GM18505 (cell line): Measurements from ENCODE around the gene ZNF398.

Experiments used
- ATAC-seq: cut with Tn5 transposase; IDR thresholded peaks from one replicate; pipeline ENCODE4 v1.9.1; 2021; ENCODE audit not compliant: unreplicated experiment
- POLR2A ChIP-seq: IDR thresholded peaks from 4 replicates; pipeline ENCODE4 v1.6.1; 2011; ENCODE audit warnings: borderline replicate concordance; ENCODE audit not compliant: insufficient read depth, insufficient read length; ENCODE audit errors: extremely low read depth

ZNF398 gene

DNA sequence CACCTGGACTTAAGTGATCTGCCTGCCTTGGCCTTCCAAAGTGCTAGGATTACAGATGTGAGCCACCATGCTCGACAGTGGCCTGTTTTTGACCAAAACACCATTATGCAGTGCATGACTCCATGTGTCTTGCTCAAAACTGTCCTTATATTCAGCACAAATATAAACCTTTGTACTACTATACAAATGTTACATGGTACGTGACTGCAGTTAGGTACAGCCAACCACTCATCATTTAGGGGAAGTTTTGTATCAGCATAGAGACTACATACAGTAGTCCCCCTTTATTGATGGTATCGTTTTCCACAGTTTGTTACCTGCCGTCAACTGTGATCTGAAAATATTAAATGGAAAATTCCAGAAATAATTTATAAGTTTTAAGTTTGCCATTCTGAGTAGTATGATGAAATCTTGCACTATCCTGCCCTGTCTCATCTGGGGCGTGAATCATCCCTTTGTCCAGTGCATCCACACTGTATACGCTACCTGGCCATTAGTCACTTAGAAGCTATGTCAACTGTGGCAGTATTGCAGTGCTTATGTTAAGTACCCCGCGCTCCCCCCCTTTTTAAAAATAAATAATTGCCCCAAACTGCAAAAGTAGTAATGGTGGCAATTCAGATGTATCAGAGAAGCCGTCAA is 24.8 kb downstream of the ZNF398 start:
- no peak for ATAC-seq
- no peak for TF ChIP-seq POLR2A

DNA sequence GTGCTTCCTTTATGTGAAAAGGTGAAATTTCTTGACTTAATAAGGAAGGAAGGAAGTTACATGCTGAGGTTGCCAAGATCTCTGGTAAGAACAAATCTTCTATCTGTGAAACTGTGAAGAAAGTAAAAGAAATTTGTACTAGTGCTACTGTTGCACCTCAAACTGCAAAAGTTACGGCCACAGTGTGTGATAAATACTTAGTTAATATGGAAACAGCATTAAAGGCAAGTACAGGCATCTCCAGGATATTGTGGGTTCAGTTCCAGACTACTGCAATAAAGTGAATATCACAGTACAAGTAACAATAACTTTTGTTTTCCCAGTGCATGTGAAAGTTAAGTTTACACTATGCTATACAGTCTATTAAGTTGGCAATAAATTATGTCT is 25.3 kb downstream of the ZNF398 start:
- TF ChIP-seq POLR2A: no peak
- no peak for ATAC-seq

DNA sequence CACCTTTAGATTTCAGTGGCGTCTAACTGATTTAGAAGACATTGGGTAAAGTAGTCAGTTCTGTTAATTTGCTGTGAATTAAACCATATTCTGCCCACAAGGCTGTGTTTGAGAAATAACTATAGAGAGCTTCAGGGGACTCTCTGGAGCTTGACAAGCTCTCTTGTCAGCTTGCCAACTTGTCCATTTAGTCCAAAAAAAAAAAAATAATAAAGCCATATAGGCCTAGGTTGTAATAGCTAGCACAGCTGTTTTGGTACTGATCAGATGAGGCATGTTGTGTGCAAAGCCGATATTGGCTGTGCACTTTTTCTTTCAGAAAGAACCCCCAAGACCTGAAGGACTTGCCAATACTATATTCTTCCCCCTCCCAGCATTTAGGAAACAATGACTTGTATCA is 27.9 kb downstream of the ZNF398 start:
- no peak for TF ChIP-seq POLR2A
- no peak for ATAC-seq

DNA sequence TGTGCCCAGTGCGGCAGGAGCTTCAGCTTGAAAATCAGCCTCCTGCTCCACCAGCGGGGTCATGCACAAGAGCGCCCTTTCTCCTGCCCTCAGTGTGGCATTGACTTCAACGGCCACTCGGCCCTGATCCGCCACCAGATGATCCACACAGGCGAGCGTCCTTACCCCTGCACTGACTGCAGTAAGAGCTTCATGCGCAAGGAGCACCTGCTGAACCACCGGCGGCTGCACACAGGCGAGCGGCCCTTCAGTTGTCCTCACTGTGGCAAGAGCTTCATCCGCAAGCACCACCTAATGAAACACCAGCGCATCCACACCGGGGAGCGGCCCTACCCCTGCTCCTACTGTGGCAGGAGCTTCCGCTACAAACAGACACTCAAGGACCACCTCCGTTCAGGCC is 32.0 kb downstream of the ZNF398 start:
- TF ChIP-seq POLR2A: no peak

DNA sequence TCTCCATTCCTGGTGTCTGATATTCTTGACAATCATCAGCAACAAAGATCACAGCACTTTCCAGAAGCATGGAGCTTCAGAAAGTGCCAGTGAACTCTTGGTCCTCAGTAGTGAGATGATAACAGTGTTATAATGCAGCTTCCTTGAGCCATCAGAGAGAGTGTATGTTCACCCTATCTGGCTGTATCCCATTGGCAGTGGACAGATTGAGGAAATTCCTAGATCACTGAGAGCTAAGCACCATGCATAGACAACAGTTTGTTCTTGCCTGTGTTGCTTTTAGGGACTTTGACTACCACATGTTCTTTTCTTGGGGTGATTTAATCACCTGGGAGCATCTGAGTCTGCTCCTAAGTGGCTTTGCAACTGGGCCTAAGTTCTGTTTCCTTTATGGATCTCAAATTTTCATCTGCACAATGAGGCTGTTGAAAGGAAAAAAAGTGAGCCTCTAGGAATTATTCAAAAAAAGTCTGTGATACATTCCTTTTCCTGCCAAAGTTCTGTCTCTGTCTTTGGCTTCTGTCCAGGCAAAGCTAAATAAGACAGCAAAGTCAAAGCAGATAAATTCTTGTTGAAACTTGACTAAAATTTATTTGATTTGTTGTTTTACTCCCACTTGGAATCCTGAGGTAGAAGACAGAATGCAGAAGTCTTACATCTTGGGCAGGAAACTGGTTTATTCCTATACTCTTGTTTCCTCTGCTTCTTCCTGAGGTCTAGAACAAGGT is 33.6 kb downstream of the ZNF398 start:
- ATAC-seq: no peak

More for the DNA sequence above, 32.0 kb downstream of the ZNF398 start:
- ATAC-seq: no peak

DNA sequence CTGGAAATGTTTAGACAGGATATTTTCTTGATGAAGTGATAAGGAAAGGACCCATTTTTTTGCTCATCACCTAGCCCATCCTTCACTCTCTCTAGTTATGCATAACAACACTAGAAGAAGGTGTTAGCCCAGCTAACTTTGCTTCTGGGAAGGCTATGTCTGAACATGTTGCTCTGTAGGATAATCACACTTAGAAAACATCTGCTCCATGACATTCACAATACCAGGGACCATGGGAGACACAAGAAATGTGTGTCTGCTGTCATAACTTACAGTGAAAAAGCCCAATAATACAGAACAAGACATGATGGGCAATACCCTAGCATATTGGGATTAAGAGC is 34.2 kb downstream of the ZNF398 start:
- ATAC-seq: no peak
- no peak for TF ChIP-seq POLR2A

More for the DNA sequence above, 33.6 kb downstream of the ZNF398 start:
- TF ChIP-seq POLR2A: no peak

DNA sequence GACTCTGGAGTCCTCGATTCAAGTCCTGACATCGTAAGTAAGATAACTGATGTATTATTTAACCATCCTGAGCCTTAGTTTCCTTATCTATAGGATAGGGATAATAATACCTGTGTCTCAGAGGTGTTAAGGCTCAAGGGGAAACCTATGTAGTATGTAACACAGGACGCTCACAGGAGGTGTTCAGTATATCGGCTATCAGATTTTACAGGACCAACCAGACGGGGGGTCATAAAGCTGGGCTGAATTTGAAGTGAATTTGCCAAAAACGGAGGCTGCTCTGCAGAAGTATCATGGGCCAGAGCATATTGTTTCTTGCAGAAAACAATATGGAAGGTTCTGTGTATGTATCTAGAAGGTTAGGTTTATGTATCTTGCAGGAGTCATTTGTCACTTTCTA is 37.0 kb downstream of the ZNF398 start:
- no peak for TF ChIP-seq POLR2A
- no peak for ATAC-seq

DNA sequence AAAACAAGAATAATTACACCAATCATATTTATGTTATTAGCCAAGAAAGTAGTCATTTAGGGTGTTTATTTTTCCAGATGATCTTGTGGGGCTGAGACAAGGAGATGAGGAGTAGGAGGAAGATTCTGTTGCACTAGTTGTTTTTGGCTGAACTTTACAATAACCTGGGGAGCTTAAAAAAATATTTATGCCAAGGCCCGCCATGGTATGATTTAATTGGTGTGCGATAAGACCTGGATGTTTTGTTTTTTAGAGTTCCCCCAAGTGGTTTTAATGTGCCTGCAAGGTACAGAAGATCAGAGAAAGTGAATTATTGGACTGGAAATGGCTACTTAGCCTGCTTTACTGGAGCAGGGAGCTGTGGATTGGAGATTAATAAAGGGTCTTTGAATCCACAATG is 41.0 kb downstream of the ZNF398 start:
- ATAC-seq: no peak

DNA sequence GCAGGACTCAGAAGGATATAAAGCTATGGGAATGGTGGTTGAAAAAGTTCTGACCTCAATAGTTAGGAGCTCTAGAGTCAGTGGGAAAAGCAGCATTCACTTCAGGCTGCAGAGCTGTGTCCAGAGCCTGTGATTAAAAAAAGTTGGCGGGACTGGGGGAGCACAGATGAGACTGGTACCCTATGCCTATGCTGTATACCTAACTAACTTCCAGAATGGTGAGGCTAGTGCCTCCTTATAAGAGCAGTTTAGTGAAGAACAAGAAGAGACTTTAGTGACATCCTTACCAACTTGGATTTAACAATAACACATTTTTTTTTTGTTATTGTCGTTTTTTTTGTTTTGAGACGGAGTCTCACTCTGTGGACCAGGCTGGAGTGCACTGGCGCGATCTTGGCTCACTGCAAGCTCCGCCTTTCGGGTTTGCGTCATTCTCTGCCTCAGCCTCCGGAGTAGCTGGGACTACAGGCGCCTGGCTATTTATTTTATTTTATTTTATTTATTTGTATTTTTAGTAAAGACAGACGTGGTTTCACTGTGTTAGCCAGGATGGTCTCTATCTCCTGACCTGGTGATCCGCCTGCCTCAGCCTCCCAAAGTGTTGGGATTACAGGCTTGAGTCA is 41.5 kb downstream of the ZNF398 start:
- no peak for TF ChIP-seq POLR2A
- ATAC-seq: no peak

More for the DNA sequence above, 41.0 kb downstream of the ZNF398 start:
- TF ChIP-seq POLR2A: no peak

DNA sequence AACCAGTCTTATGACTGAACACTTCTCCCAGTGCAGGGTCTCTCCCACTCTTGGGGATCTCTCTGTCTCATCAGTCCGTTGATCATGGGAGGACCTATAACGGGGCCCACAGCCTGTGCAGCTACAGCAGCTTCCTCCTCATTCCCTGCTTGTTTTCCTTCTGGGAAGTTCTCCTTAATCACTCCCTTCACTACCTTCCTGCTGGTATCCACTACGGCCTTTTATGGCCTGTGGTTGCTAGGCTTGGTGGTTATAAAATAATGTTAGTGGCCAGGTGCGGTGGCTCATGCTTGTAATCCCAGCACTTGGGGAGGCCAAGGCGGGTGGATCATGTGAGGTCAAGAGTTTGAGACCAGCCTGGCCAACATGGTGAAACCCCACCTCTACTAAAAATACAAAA is 44.6 kb downstream of the ZNF398 start:
- no peak for TF ChIP-seq POLR2A
- ATAC-seq: no peak

DNA sequence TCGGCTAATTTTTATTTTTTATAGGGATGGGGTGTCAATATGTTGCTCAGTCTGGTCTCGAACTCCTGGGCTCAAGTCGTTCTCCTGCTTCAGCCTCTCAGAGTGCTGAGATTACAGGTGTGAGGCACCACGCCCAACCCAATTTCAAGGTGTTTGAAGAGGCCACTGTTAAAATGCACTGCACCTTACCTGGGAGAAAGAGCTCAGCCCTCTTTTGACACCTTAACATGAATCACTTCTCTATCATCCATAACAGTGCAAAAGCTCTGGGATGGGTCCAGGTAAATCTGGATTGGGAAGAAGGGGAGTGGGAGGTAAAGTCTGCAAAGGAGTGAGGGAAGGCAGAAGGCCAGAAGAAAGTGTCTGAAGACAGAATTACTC is 47.5 kb downstream of the ZNF398 start:
- ATAC-seq: no peak
- no peak for TF ChIP-seq POLR2A

DNA sequence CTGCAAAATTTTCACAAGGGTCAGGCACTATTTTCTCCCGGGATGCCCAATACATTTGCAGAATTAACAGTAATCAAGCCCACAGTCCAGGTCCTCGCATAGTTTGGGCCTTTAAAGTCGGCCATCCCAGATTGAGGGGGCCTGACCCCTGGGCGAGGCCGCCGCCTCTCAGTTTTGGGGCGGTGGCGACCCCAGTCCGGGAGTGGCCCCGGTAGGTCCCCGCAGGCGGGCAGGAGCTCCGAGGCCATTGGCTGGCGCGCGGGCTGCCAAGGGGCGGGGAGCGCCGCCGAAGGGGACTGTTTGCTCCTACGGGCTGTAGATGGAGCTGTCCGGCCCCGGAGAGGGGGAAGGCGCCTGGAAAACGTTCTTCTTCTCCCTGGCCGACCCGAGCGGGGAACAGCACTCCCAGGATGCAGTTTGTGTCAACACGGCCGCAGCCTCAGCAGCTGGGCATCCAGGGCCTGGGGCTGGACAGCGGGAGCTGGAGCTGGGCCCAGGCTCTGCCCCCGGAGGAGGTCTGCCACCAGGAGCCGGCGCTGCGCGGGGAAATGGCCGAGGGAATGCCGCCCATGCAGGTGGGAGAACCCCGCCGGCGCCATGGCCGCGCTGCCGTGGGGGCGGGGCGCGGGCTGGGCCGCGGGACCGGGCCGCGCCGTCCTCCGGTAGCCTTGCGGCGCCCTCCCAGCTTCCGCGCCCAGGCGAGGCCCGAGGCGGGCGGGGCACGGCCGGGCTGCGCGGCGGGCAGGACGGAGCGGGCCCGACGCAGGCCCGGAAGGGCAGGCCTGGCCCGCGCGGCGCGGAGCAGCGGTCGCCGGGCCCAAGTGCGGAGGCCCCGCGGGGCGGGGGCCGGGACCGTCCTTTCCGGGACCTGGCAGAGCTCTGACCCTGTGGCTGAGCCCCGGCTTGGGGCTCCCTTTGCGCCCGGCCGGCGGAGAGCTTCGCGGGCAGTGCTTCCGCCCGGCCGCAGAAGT is 48.2 kb downstream of the ZNF398 start, which contains the start of gene ZNF282:
ZNF282 (plus strand) TSS at position 367 of the 971 bp plus-strand sequence; CDS start at position 411, 44 bp downstream.
- TF ChIP-seq POLR2A: peak; percentile 76
- peak; percentile 94 for ATAC-seq

DNA sequence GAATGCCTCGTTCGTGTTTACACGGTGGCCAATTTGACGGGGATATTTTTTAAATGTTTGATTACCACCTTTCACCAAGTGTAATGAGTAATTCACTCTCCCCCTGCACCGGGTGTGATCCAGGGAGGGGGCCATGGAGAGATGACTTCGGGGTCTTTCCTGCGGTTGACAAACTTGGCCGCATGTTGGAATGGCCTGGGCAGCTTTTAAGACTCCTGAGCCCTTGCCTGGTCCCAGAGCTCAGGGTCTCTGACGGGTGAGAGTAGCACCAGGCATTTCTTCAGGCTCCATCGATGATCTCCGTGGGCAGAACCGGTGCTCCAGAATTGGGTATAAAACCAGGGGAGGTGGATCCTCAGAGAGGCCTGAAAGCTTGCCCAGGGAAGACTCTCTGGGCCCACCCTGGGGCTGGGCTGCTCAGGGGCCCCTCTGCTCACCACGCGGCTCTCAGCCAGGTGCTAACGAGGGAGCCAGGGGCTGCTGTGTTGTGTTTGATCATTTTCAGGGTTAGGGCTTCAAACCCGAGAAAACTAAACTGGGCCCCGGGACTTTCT is 49.0 kb downstream of the ZNF398 start:
- no peak for TF ChIP-seq POLR2A
- ATAC-seq: no peak
